ENCODE data around the gene COX6A1.

- no peak for TF ChIP-seq CTCF (IDR thresholded peaks at IDR 0.05)
- TF ChIP-seq POLR2A (IDR thresholded peaks at IDR 0.05) = no peak
These were observed 42.3 kb downstream of the COX6A1 start for GRCh38 chr12:120480211-120480610.
